GM19463 (cell line): Measurements from ENCODE around the gene USP49.

Experiments
- ATAC-seq: cut with Tn5 transposase; IDR thresholded peaks from one replicate; pipeline ENCODE4 v1.9.1; 2021; ENCODE audit warnings: mild to moderate bottlenecking, moderate library complexity; ENCODE audit not compliant: unreplicated experiment

Gene USP49

DNA sequence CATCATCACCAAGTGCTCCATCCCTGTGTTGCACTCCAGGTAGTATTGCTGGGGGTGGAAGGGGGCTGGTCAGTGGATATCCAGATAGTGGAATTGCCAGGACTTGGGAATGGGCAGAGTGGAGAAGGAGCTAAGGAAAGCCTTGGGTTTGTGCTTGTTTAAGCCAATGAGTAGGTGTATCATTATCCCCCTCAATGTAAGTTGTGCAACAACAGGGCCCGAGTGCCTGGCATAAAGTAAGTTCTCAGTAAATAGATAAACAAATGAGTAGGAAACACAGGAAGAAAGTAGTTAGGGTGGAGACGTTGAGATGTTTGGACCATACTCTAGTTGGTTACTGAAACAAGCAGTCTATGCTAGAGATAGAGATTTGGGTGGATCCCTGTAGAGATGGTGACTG lies 36.6 kb upstream of the USP49 start:
- ATAC-seq: no peak

DNA sequence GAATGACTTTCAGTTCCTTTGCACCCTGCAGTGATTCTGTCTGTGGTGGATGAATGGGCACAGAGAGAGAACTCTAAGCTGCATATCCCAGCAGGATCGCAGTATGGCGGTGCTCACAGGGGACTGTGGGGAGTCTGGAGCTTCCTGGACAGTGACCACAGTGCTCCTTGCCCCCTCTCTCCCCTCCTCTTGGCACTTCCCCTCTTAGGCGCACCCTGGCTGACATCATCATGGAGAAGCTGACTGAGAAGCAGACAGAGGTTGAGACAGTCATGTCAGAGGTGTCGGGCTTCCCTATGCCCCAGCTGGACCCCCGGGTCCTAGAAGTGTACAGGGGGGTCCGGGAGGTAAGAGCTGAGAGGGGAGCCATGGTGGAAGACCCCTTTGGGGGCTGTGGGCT lies 34.7 kb upstream of the USP49 start:
- no peak for ATAC-seq

DNA sequence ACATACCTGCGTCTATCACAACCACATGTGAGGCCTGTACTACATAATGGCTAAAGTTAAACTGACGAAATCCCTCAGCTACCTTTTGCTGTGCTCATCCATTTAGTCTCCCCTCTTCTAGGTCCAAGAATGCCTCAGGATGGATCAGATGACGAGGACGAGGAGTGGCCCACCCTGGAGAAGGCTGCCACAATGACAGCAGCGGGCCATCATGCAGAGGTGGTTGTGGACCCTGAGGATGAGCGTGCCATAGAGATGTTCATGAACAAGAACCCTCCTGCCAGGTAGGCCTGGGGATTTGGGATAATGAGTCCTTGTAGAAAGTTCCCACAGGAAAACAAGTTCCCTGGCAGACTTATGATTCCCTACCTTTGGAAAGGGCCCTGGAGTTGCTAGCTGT lies 32.1 kb upstream of the USP49 start:
- ATAC-seq: no peak

GRCh38 chr6:41922154-41922553 lies 27.0 kb upstream of the USP49 start:
- ATAC-seq: no peak

DNA sequence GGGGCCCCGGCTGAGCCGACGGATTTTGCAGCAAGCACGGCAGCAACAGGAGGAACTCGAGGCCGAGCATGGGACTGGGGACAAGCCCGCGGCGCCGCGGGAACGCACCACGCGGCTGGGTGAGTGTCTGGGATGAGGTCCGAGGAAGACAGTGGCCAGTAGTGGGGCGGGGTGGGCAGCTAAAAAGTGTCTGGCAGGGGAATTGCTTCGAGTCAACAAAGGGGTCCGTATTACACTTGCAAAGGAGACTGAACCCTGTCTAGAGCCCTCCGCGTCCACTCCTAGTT lies 26.5 kb upstream of the USP49 start:
- no peak for ATAC-seq

GRCh38 chr6:41920921-41921711 lies 25.9 kb upstream of the USP49 start, which contains the start of the genes BYSL and MED20:
Gene BYSL, plus strand, starts transcription at chr6:41921499. Its CDS starts 64 bp downstream, at chr6:41921563.
Gene MED20, minus strand, starts transcription at chr6:41921139. Its CDS starts 121 bp downstream, at chr6:41921018.
- ATAC-seq: peak; percentile 84

DNA sequence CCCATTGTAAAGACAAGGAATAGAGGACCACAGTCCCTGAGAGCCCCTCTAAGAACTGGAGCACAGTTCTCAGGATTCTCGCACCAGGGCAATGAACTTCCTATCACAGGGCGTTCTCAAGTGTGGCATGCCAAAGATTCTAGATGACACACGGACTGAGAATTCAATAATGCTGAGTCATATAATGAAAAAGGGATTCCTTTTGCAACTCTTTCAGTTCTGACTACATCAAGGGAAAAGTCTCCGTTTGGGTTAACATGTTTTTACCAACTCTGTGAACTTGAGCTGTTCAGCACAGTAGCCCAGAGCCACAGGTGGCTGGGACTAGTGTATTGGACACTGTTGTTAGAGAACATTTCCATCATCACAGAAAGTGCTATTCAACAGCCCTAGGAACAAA lies 22.4 kb upstream of the USP49 start:
- no peak for ATAC-seq

GRCh38 chr6:41914869-41915530 lies 19.8 kb upstream of the USP49 start:
- no peak for ATAC-seq

DNA sequence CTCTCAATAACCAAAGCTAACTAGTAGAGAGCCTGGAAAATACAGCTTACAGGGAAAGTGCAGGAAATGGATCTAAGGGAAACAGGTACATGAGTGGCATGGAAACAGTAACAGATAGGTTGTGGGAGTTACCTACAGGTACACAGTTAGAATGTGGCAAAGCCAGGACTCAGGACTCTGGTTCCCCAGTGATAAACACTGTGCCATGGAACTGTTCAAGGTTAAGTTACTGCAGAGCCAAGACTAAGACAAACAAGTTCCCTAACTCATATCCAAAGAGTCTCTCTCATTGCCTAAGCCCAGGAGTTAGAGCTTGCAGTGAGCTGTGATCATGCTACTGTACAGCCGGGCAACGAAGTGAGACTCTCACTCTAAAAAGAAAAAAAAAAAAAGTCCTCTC lies 19.2 kb upstream of the USP49 start:
- ATAC-seq: no peak

- ATAC-seq: no peak
Measured at GRCh38 chr6:41909727-41910126, 14.6 kb upstream of the USP49 start.

DNA sequence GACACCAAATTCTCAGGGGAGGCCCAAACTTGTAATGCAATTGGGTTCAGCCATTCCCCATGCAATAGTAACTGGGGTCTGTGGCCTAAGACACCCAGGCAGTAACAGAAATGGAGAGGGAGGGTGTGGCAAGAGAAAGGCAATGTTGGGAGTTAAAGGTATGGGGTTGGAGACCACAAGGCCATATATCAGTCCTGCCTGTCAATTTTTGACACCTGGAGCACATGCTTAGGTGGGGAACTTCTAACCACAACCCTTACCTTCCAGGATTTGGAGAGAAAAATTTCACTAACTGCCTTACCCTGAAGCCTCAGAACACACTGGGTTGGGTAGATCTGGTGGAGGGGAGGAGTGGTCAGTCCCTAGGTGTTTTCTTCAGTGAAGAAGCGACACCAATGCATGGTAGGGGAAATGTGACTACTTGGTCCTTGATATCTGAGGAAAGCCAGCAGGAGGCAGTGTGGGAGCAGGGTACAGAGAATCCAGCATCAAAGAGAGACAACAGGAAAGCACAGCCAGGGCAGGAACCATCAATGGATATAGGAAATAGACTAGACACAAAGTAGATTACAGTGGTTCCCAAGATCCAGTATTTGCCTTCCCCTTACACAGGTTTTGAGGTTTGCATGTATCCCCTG lies 6.8 kb upstream of the USP49 start:
- ATAC-seq: no peak

GRCh38 chr6:41900861-41901260 lies 5.7 kb upstream of the USP49 start:
- no peak for ATAC-seq

- ATAC-seq: no peak
Measured at GRCh38 chr6:41896281-41896680, 1.1 kb upstream of the USP49 start.

DNA sequence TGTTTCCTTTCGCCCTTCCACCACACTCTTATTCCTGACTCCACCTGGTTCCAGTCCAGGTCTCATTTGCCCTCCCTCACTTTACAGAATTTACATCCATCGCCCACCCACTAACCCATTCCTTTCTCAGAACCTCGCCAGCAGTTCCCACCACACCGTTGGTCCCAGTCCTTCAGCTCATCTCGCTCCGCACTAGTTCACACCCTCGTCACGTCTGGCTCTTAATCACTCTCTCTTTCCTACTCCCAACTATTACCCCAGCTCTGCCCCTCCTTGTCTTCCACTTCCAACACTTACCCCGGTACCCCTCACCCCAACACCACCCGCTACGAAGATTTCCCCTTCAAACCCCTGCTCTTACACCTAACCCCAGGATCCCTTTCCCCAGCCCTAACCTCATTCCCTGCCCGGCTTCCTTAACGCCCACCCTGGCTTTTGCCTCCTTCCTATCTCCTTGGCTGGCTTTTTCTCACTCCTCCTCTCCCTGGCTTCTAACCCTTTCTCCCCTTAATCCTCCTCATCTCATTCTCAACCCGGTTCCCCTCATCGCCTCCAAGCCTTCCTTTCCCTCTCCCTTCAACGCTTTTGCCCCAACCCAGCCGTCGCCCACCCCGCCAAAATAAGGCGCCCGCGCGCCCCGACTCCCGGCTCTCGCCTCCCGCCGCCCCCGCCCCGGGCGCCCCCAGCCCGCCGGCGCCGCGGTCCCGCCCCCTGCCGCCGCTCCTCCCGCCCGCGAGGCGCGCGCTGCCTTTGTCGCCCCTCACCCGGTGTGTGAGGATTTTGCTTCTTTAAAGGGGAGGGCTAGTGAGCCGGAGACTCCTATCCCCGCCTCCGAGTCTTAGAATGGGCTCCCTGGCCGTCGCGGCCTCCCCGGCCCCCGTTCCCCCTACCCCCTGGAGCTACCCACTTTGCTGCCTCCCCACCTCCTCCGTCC lies 542 bp downstream of the USP49 start:
- ATAC-seq: peak; percentile 14

GRCh38 chr6:41892921-41893564 lies 2.1 kb downstream of the USP49 start:
- ATAC-seq: no peak

GRCh38 chr6:41887331-41887751 lies 7.8 kb downstream of the USP49 start:
- no peak for ATAC-seq

DNA sequence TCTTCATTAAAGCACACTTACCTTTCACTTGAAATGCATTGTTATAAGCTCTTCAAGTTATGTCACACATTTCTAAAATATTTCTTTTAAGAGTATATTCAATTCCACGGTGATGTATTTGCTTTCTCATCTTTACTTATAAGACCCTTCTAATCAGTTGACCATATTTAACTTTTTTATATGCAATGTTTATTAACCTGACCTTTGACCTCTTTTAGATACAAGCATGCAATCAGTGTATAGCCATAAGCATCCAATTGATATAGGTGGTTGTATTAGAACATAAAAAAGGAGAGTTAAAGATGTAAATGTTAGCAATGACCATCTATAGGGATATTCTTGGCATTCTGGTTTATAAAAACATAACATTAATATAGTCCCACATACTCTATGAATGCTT lies 9.2 kb downstream of the USP49 start:
- ATAC-seq: no peak

GRCh38 chr6:41884957-41885356 lies 10.2 kb downstream of the USP49 start:
- no peak for ATAC-seq

DNA sequence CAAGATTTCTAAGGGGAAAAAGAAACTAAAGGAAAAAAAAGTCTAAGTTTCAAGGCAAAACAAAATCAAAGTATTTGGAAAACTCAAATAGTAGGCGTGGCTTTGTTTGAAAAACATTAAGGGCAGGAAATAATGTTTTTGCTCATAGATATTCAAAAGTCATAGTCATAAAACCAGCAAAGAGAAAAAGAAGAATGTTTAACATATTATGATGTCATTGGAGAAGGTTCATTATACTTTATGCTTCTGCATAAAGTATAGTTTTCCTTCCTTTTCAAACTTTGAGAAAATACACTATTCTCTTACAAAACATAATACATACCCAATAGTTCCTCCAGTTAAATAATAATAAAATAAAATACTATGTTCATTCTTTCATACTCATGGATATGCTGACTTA lies 13.7 kb downstream of the USP49 start:
- no peak for ATAC-seq

GRCh38 chr6:41878961-41879405 lies 16.2 kb downstream of the USP49 start:
- no peak for ATAC-seq
